MCF 10A (cell line): ENCODE results near the gene SIAH3. TPM values are rescaled to one million over a fixed set of nuclear protein-coding genes. Genes with fewer than 3 reads are reported as not detected.

ENCODE experiments used
- BruUV-seq: library from RNA; stranded (reverse); fragments of 400-500 nt; replicated peaks from 2 replicates; lab custom pipeline; 2021; lab: Mats Ljungman, UMichigan
- CTCF ChIA-PET: fragments of 300-600 bp; sonication (Branson Sonifier 250); formaldehyde crosslinking; extraction: SDS; loops from one replicate; lab custom pipeline; 2021; ENCODE audit warnings: antibody characterized with exemption, inconsistent platforms; lab: Yijun Ruan, JAX
- POLR2A ChIA-PET: fragments of 300-600, 350-650 bp; sonication (Branson Sonifier 250); formaldehyde crosslinking; extraction: SDS; loops from one replicate; lab custom pipeline; 2020; ENCODE audit warnings: antibody characterized with exemption, inconsistent platforms; lab: Yijun Ruan, JAX
- DNase-seq: peaks from one replicate; pipeline ENCODE4 v3.0.0-alpha.2; 2018; ENCODE audit not compliant: unreplicated experiment
- H3K27ac Mint-ChIP-seq: one replicate; pipeline ENCODE4 v1.8.0; 2022; ENCODE audit warnings: mild to moderate bottlenecking, low read depth, mixed read lengths; ENCODE audit not compliant: unreplicated experiment
- H3K27me3 Mint-ChIP-seq: one replicate; pipeline ENCODE4 v1.8.0; 2022; ENCODE audit warnings: mixed read lengths; ENCODE audit not compliant: insufficient read depth, unreplicated experiment
- H3K36me3 Mint-ChIP-seq: one replicate; pipeline ENCODE4 v1.8.0; 2022; ENCODE audit warnings: mild to moderate bottlenecking, moderate library complexity, mixed read lengths; ENCODE audit not compliant: insufficient read depth, unreplicated experiment
- H3K4me1 Mint-ChIP-seq: one replicate; pipeline ENCODE4 v1.8.0; 2022; ENCODE audit warnings: mixed read lengths; ENCODE audit not compliant: insufficient read depth, unreplicated experiment
- H3K4me3 Mint-ChIP-seq: one replicate; pipeline ENCODE4 v1.8.0; 2022; ENCODE audit warnings: mild to moderate bottlenecking, moderate library complexity, mixed read lengths; ENCODE audit not compliant: unreplicated experiment
- H3K9me3 Mint-ChIP-seq: one replicate; pipeline ENCODE4 v1.8.0; 2022; ENCODE audit warnings: mixed read lengths; ENCODE audit not compliant: unreplicated experiment
- intact Hi-C: fragments of 100-400 bp; cut with micrococcal nuclease; formaldehyde crosslinking; loops from 2 replicates; pipeline ENCODE4 v1.14.1; 2022
- total RNA-seq: library from RNA; stranded (reverse); gene quantifications from 2 replicates; pipeline ENCODE4 v1.2.3, GENCODE V29; 2022
- TF ChIP-seq, protein P1 (sequence below): fragments of 200-600 bp; IDR thresholded peaks from one replicate; pipeline ENCODE4 v1.8.0; 2022; ENCODE audit warnings: antibody characterized with exemption, mild to moderate bottlenecking; ENCODE audit not compliant: unreplicated experiment

The SIAH3 gene
- total RNA-seq, 1 experiment from 2014 or later: not detected

DNA sequence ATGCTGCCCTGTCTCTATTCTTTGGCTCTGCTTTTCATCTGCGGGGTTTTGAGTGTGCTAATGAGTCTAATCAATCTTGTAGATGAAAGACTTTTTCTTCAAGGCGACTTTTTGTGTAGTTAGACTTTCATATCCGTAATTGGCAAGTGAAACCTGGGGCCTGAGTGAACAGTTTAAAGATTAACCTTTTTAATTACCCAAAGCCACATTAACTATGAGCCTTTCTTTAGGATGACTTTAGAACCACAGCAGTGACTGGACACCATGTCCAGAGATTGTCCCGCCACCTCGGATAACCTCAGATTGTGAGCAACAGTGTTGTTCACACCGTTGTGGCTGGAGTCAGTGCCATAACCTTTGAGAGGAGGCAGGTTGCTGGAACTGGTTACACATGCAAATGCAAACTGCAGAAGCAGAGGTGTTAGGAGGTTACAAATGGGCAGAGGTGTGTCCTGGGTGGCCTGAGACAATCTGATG lies 58.7 kb downstream of the SIAH3 start:
- H3K36me3 Mint-ChIP-seq: no peaks in the 10 kb centered on the region
- TF ChIP-seq, protein P1, sequence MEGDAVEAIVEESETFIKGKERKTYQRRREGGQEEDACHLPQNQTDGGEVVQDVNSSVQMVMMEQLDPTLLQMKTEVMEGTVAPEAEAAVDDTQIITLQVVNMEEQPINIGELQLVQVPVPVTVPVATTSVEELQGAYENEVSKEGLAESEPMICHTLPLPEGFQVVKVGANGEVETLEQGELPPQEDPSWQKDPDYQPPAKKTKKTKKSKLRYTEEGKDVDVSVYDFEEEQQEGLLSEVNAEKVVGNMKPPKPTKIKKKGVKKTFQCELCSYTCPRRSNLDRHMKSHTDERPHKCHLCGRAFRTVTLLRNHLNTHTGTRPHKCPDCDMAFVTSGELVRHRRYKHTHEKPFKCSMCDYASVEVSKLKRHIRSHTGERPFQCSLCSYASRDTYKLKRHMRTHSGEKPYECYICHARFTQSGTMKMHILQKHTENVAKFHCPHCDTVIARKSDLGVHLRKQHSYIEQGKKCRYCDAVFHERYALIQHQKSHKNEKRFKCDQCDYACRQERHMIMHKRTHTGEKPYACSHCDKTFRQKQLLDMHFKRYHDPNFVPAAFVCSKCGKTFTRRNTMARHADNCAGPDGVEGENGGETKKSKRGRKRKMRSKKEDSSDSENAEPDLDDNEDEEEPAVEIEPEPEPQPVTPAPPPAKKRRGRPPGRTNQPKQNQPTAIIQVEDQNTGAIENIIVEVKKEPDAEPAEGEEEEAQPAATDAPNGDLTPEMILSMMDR: no peak
- no peaks in the 10 kb centered on the region for H3K9me3 Mint-ChIP-seq
- ChIA-PET CTCF (no interaction called here), POLR2A (no interaction called here)
- no peak overlapping the region for H3K27ac Mint-ChIP-seq
- no TSS peak for BruUV-seq
- H3K4me3 Mint-ChIP-seq: no peak overlapping the region
- H3K4me1 Mint-ChIP-seq: no peaks in the 10 kb centered on the region
- peaks cover 10% of the 10 kb centered on the region for H3K27me3 Mint-ChIP-seq
- DNase-seq: no peak
- intact Hi-C loops: no loop called here

DNA sequence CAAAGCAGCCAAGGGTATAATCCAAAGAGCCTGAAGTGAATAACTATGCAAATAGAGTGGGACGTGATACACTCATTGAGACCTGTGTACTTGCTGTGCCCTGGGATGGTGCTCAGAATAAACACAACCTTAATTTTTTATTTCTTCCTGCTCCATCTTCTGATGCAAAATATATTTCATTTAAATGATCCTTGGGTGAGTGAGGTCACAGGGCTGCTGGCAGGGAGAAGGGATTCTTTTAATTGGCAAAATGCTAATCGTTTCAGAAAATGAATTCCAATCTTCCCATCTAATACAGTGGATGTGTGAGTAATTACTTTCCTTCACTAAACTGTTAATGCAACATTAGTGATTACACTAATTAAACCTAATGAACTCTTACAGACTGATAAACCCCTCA lies 63.5 kb downstream of the SIAH3 start:
- intact Hi-C loops: no loop called here
- ChIA-PET POLR2A (no interaction called here), CTCF (interaction anchor here (1.0 kb wide), 1 partner anchor 19 kb away, joined by 3 read pairs; no protein-coding TSS in a partner anchor)
- H3K4me1 Mint-ChIP-seq: peaks cover 6% of the 10 kb centered on the region
- H3K4me3 Mint-ChIP-seq: no peak overlapping the region
- no peaks in the 10 kb centered on the region for H3K36me3 Mint-ChIP-seq
- no peaks in the 10 kb centered on the region for H3K9me3 Mint-ChIP-seq
- no peak for DNase-seq
- H3K27ac Mint-ChIP-seq: no peak overlapping the region
- H3K27me3 Mint-ChIP-seq: peaks cover 19% of the 10 kb centered on the region
- no TSS peak for BruUV-seq
- TF ChIP-seq, protein P1: no peak

DNA sequence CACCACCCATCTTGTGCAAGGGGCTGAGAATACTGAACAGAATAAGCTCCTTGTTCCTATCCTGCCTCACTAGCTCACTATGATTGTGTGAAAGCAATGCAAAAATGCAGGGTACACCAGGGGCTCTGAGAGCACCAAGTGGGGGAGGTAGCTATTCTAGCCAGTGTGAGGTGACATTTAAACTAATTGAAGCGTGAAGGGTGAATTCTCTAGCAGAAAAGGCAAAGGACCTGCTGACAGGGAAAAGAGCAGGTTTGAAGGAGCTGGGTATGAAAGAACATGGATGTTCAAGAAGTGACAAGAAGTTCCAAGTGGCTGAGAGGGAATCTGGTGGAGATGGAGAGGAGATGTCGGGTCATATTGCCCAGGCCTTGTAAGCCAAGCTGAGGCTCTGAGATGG lies 64.2 kb downstream of the SIAH3 start:
- Mint-ChIP-seq H3K9me3 (no peaks in the 10 kb centered on the region), H3K27ac (no peak overlapping the region), H3K4me1 (peaks cover 6% of the 10 kb centered on the region), H3K27me3 (peaks cover 19% of the 10 kb centered on the region), H3K36me3 (no peaks in the 10 kb centered on the region), H3K4me3 (no peak overlapping the region)
- no peak for DNase-seq
- ChIA-PET CTCF (no interaction called here), POLR2A (no interaction called here)
- BruUV-seq: no TSS peak
- TF ChIP-seq, protein P1: no peak
- intact Hi-C loops: no loop called here

DNA sequence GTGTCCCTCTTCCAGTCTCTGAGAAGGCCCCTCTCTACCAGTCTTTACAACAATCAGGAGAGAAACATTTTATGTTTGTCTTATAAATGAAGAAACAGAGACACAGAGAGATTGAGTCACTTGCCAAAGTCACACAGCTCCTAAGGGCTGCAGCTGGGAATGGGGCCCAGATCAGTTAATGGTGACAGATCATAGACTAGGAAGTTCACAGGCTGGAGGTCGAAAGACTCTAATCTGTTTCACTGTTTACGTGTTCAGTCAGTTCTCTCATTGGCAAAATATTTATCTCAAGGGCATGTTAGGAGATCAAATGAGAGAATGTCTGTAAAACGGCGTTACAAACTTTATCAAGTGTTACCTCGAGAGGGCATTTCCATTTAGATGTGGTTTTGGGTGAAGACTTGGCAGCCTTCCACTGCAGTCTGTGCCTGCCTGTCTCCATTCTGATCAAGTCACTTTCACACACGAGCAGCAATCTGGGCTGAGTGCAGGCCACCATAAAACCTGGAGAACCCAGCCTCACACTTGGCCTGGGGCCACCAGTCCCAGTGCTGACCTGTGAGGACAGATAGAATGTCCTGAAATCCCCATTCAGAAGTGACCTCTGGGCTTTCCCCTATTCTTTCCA lies 65.1 kb downstream of the SIAH3 start:
- peaks cover 15% of the 10 kb centered on the region for H3K4me1 Mint-ChIP-seq
- POLR2A ChIA-PET: interaction anchor here (0.7 kb wide), 1 partner anchor 212 kb away, joined by 5 read pairs; no protein-coding TSS in a partner anchor
- CTCF ChIA-PET: interaction anchor here (0.8 kb wide), 1 partner anchor 21 kb away, joined by 3 read pairs; no protein-coding TSS in a partner anchor
- no peak overlapping the region for H3K4me3 Mint-ChIP-seq
- no peak for DNase-seq
- H3K9me3 Mint-ChIP-seq: no peaks in the 10 kb centered on the region
- no peaks in the 10 kb centered on the region for H3K36me3 Mint-ChIP-seq
- TF ChIP-seq, protein P1: no peak
- intact Hi-C loops: no loop called here
- BruUV-seq: no TSS peak
- H3K27me3 Mint-ChIP-seq: peaks cover 19% of the 10 kb centered on the region
- H3K27ac Mint-ChIP-seq: no peak overlapping the region
